Suppressor macrophage (primary cell): Measurements from ENCODE around the gene COL8A2.

Experiments
- DNase-seq, 4 experiments: peaks; one replicate each; pipeline ENCODE4 v3.0.0-alpha.2; 2020 to 2022

Gene COL8A2

GRCh38 chr1:36088577-36089392, 36.2 kb downstream of the COL8A2 start, which contains the start of gene ADPRS:
ADPRS (plus strand) TSS chr1:36088892; CDS start chr1:36088905, 13 bp downstream.
- peak; percentile 94 to 96 (median 96) for DNase-seq

DNA sequence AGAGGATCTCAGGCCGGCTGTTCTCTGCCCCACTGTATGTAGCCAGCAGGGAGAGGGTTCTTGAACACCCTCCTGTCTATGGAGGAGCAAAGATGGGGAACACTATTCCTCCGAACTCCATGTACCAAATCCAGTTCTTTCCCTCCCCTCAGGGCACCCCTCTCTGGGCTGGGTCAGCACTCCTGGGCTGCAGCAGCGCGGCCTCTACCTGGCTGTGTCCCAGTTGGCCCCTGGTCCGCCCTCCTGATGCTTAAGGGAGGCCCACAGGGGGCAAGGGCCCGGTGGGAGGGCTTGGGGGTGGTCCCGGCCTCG, 36.8 kb downstream of the COL8A2 start:
- no peak for DNase-seq

GRCh38 chr1:36087233-36088123, 37.5 kb downstream of the COL8A2 start:
- no peak for DNase-seq

DNA sequence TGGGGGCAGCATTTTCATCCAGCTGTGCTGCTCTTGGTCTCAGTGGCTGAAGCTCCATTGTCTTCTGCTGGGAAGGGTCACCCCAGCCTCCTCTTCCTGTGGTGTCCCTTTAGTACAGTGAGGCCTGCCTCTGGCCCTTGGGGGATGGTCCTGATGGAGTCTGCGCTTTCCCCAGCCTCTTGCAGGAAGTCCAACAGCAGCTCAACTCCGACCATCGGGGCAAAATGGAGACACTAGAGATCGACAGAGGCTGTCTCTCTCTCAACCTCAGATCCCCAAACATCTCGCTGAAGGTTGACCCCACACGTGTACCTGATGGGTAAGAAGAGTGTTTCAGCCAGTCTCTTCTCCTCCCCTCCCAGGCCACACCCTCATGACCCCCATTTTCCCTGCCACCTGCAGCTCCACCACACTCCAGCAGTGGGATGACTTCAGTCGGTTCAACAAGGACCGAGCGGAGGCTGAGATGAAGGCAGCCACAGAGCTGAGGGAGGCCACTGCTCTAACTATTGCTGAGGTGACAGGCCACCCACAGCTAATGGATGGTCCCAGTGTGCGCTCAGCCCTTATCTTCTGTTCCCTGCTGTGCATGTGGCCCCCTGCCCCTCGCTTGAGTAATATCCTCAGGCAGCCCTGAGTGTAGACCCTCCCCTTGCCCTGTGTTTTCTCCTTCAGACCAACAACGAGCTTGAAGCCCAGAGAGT, 38.3 kb downstream of the COL8A2 start:
- no peak for DNase-seq

- DNase-seq: no peak
Observed at GRCh38 chr1:36085686-36086526, 39.1 kb downstream of the COL8A2 start.

- DNase-seq: no peak
Observed at GRCh38 chr1:36085126-36085525, 39.9 kb downstream of the COL8A2 start.

DNA sequence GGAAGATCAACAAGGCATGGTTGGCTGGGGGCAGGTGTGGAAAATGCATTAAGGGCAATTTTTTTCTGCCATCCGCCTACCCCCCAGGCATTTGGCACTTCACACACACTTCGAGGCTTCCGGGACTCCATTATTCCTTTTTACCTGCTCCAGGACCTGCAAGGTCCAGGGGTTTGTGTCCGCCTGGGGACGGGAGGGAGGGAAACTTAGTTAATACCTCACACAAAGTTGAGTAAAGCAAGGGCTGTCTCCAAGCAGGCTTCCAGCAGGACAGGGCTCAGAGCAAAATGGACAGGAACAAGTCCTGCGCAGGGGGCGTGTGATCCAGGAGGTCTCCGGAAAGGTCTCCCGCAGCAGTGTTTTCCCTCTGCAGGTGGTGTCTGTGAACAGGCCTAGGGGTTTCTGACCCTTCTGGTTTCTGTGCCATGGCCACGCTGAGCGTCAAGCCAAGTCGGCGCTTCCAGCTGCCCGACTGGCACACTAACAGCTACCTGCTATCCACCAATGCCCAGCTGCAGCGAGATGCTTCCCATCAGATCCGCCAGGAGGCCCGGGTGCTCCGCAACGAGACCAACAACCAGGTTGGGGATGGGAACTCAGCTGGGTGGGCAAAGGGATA, 40.4 kb downstream of the COL8A2 start:
- no peak for DNase-seq

DNA sequence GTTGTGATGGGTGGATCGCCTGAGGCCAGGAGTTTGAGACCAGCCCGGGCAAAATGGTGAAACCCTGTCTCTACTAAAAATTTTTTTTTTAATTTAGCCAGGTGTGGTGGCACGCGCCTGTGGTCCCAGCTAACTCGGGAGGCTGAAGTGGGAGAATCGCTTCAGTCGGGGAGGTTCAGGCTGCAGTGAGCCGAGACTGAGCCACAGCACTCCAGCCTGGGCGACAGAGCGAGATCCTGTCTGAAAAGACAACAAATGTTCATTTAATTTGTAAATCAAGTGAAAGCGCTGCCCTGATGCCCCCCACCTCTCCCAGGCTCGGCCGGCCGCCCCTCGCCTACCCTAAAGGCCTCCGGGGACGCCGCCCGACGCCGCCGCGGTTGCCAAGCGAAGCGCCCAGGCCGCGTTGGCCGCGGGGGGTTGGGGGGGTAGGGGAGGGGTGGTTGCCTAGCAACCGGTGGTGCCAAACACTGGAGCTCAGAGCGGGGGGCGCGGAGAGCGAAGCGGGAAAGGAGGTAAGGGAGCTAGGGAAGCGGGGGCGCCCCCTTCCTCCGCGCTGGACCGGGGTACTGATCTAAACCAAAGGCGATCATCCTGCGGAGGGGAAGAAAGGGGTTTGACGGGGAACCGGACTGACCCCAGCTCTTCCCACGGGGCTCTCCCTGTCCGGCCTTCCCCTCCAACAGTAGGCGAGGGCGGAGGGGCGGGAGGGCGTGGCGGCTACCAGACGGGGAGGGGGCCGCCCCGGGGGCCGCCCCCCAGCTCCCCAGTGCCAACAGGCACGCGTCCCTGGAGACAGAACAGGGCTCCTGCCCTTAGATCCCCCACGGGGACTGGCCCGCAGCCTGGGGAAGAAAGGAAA, 41.2 kb downstream of the COL8A2 start, which contains the start of gene TEKT2:
TSS of gene TEKT2 (plus strand) at position 460 of the 862 bp plus-strand sequence. CDS start 828 bp downstream, outside the sequence.
- peak; percentile 19 to 32 (median 24) for DNase-seq

- no peak for DNase-seq
Observed at GRCh38 chr1:36083219-36083618, 41.8 kb downstream of the COL8A2 start.

- DNase-seq: no peak
Observed at GRCh38 chr1:36081926-36082485, 43.0 kb downstream of the COL8A2 start.

GRCh38 chr1:36080801-36081200, 44.2 kb downstream of the COL8A2 start:
- no peak for DNase-seq

DNA sequence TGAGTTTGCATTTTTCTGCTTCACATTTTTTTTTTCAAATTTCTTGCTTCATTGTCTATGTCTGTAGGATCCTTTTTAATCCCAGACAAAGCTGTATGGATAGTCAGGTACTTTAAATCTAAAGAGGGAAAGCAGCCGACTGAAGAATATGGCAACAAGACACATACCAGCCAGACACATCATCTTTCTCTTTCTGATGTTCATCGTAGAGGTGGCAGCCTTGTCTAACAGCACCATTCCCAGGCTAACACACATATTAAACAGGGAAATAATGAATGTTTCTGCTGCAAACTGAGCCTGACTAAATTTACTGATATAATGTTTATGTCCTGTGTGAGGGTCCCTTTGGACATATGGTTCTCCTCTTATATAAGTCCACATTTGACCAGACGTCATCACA, 44.8 kb downstream of the COL8A2 start:
- DNase-seq: no peak

- DNase-seq: peak in 1 of 4 experiments; percentile 27
Observed at GRCh38 chr1:36076979-36077573, 47.9 kb downstream of the COL8A2 start.

DNA sequence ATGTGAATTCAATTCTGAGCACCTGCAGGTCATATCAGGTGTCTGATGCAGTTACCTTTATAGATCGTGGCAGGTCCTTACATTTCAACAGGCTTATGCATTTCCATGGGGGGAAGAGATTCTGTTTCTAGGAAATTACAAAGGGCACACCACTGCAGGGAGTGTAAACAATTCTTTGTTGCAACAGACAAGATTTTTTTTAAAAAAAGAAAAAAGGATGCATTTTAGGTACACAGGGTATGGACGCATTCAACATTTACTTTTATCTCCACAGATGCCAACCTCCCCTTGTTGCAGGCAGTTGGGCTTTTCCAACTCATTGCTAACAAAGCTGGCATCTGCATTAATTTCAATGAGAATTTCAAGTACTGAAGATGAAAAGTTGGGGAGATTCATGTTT, 54.7 kb downstream of the COL8A2 start:
- no peak for DNase-seq

DNA sequence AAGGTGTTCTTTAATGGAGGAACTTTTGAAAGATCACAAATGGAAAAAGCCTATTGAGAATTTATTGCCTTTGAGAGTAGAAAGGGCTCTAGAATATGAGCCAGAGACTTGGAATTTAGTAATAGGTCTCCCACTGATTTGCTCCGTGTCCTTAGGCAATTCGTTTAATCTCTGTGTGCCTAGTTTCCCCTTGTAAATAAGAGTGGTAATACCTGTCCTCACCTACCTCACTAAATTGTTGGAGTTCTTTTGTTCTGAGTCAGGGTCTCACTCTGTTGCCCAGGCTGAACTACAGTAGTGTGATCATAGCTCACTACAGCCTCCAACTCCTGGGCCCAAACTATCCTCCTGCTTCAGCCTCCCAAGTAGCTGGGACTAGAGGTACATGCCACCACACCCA, 56.2 kb downstream of the COL8A2 start:
- no peak for DNase-seq

GRCh38 chr1:36067871-36068270, 57.2 kb downstream of the COL8A2 start:
- no peak for DNase-seq

DNA sequence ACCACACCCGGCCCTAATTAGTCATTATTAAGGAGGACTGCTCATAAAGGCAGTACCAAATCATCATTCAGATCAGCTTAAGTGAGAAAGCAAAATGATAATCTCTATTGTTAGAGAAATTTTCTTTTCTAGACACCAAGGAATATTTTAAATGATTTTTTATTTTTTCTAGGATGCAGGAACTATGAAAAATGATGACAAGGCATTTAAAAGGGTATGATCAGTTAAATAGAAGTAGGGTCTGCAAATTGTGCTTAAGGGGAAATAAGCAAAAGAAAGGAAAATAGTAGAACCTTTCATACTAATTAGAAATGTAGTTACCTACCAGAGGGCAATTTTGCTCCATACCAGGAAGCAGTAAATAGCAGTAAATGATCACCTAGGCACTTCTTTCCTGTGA, 62.7 kb downstream of the COL8A2 start:
- DNase-seq: no peak

DNA sequence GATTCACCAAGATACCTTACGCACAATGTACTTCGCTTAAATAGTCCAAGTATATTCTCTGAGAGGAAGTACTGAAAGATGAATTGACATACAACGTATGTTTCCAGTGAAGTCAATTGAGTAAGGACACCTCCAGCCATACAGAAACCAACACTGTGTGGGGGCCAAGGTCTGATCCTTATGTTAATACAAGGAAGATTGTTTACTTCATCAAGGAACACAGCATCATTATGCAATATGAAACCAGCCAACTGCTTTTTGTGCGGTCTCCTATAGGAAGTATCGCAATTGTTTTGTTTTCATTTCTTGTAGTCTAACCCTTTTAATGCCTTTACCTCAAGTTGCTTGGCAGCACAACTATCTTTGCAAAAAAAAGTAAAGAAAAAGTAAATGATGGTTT, 69.3 kb downstream of the COL8A2 start:
- peak; percentile 10 to 46 (median 38) for DNase-seq

DNA sequence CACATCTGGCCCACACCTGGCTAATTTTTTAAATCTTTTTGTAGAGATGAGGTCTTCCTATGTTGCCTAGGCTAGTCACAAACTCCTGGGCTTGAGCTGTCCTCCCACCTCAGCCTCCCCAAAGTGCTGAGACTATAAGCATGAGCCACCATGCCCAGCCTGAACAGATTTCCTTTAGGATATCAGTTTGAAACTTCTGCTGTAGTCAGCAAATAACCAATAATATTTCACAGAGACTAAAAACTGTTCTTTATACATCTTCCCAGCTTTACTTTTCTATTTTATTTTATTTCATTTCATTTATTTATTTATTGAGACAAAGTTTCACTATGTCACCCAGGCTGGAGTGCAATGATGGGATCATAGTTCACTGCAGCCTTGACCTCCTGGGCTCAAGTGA, 71.0 kb downstream of the COL8A2 start:
- no peak for DNase-seq

DNA sequence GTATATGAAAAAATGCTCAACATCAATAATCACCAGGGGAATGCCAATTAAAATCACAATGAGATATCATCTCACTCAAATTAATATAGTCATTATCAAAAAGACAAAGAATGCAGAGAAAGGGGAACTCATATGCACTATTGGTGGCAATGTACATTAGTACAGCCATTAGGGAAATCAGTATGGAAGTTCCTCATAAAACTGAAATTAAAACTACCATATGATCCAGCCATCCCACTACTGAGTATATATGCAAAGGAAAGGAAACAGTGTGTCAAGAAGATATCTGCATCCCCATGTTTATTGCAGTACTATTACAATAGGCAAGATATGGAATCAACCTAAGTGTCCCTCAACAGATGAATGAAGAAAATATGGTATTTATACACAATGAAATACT, 73.2 kb downstream of the COL8A2 start:
- DNase-seq: peak in 2 of 4 experiments; percentile 33 to 48
